Measurements from ENCODE around the gene BORCS5.

Gene BORCS5

DNA sequence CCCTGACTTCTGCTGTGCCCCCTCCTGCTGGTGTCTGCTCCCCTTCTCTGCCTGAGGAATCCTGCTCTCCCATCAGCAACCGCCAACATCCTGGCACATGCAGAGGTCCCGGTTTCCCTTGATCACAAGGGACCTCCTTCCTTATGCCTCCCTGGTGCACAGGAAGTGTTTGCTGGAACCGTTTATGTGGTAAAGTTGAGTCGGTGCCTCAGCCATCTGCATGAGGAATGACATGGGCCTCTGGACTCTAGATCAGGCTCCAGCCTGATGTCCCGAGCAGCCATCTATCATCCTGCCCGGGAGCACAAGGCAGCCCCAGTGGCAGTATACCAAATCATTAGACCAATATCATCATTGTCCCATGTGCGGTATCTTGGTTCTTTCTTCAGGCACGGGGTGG, 90.4 kb downstream of the BORCS5 start:
- Histone ChIP-seq H3K9me3 (ENCODE audit: control insufficient read depth, insufficient read depth, low read length) (no peaks in the 10 kb centered on the region), H3K4me1 (ENCODE audit: control insufficient read depth, low read length) (no peaks in the 10 kb centered on the region), H3K27ac (ENCODE audit: low read depth, low read length) (no peak overlapping the region), H3F3A (ENCODE audit: control insufficient read depth, insufficient read depth) (no peaks in the 10 kb centered on the region), H3K79me2 (ENCODE audit: control insufficient read depth, low read length) (no peaks in the 10 kb centered on the region), H3K4me2 (ENCODE audit: low read length) (no peak overlapping the region), H3K27me3 (ENCODE audit: control insufficient read depth, low read length) (no peaks in the 10 kb centered on the region), H3K9me2 (replicated peaks; ENCODE audit: control insufficient read depth, low read length) (no peaks in the 10 kb centered on the region), H3K4me3 (ENCODE audit: low read length) (no peak overlapping the region), H4K20me1 (ENCODE audit: control insufficient read depth, insufficient read depth, low read depth, low read length) (no peaks in the 10 kb centered on the region), H3K36me3 (ENCODE audit: control insufficient read depth, low read length) (no peaks in the 10 kb centered on the region)
- TF ChIP-seq, protein P1, sequence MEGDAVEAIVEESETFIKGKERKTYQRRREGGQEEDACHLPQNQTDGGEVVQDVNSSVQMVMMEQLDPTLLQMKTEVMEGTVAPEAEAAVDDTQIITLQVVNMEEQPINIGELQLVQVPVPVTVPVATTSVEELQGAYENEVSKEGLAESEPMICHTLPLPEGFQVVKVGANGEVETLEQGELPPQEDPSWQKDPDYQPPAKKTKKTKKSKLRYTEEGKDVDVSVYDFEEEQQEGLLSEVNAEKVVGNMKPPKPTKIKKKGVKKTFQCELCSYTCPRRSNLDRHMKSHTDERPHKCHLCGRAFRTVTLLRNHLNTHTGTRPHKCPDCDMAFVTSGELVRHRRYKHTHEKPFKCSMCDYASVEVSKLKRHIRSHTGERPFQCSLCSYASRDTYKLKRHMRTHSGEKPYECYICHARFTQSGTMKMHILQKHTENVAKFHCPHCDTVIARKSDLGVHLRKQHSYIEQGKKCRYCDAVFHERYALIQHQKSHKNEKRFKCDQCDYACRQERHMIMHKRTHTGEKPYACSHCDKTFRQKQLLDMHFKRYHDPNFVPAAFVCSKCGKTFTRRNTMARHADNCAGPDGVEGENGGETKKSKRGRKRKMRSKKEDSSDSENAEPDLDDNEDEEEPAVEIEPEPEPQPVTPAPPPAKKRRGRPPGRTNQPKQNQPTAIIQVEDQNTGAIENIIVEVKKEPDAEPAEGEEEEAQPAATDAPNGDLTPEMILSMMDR (IDR thresholded peaks at IDR 0.05; ENCODE audit: low read depth, low read length, poor library complexity, severe bottlenecking): no peak
- TF ChIP-seq EZH2phosphoT487 (IDR thresholded peaks at IDR 0.05; ENCODE audit: borderline replicate concordance, low read length): no peak

DNA sequence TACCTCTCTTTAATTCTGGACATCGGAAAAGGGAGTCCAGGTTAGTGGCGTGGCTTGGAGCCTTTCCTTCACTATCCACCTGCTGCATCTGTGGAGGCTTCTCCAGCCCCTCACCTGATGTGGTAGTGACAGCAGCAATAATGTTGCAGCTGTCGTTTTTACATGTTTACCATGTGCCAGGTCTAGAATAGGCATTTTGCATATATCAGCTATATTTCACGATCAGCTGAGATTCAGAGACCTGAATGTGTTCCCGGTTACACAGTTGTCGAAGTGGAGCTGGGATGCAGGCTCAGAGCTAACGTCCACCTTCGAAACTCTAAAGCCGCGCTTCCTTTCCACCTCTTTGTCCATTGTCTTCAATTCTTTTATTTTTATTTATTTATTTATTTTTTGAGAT, 91.0 kb downstream of the BORCS5 start:
- Histone ChIP-seq H4K20me1 (ENCODE audit: control insufficient read depth, insufficient read depth, low read depth, low read length) (no peaks in the 10 kb centered on the region), H3K4me1 (ENCODE audit: control insufficient read depth, low read length) (no peaks in the 10 kb centered on the region), H3K79me2 (ENCODE audit: control insufficient read depth, low read length) (no peaks in the 10 kb centered on the region), H3K9me3 (ENCODE audit: control insufficient read depth, insufficient read depth, low read length) (no peaks in the 10 kb centered on the region), H3K4me3 (ENCODE audit: low read length) (no peak overlapping the region), H3K27ac (ENCODE audit: low read depth, low read length) (no peak overlapping the region), H3K4me2 (ENCODE audit: low read length) (no peak overlapping the region), H3F3A (ENCODE audit: control insufficient read depth, insufficient read depth) (no peaks in the 10 kb centered on the region), H3K9me2 (replicated peaks; ENCODE audit: control insufficient read depth, low read length) (no peaks in the 10 kb centered on the region), H3K27me3 (ENCODE audit: control insufficient read depth, low read length) (no peaks in the 10 kb centered on the region), H3K36me3 (ENCODE audit: control insufficient read depth, low read length) (no peaks in the 10 kb centered on the region)
- TF ChIP-seq, protein P1 (IDR thresholded peaks at IDR 0.05; ENCODE audit: low read depth, low read length, poor library complexity, severe bottlenecking): no peak
- TF ChIP-seq EZH2phosphoT487 (IDR thresholded peaks at IDR 0.05; ENCODE audit: borderline replicate concordance, low read length): no peak

DNA sequence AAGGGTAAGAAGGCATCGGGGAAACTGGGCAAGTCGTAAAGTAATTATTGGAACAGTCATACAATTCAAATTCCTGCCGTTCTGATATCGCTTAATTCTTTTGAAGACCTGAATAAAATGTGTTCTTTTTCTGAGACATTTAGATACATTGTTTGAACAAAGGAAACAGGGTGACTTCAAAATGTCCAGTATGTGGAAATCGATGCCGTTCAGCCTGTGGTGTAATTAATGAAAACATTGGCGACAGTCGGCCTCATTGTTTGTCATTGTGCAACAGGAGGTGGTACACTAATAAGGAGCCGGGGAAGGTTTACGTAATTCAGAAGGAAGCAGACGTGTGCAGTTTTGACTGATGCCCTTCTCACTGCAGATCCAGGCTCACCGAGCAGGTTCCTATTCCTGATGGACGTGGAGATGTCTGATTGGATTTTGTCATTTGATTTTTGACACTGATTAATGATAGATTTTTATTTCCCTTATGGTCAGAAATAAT, 92.7 kb downstream of the BORCS5 start:
- Histone ChIP-seq H3K27me3 (ENCODE audit: control insufficient read depth, low read length) (no peaks in the 10 kb centered on the region), H3K4me2 (ENCODE audit: low read length) (no peak overlapping the region), H3K27ac (ENCODE audit: low read depth, low read length) (no peak overlapping the region)

More for the DNA sequence above, 92.7 kb downstream of the BORCS5 start:
- no peaks in the 10 kb centered on the region for H3K4me1 ChIP-seq (ENCODE audit: control insufficient read depth, low read length)
- TF ChIP-seq EZH2phosphoT487 (IDR thresholded peaks at IDR 0.05; ENCODE audit: borderline replicate concordance, low read length): no peak
- TF ChIP-seq, protein P1 (IDR thresholded peaks at IDR 0.05; ENCODE audit: low read depth, low read length, poor library complexity, severe bottlenecking): no peak
- H3K79me2 ChIP-seq (ENCODE audit: control insufficient read depth, low read length): no peaks in the 10 kb centered on the region
- H3K9me3 ChIP-seq (ENCODE audit: control insufficient read depth, insufficient read depth, low read length): no peaks in the 10 kb centered on the region
- no peaks in the 10 kb centered on the region for H3K36me3 ChIP-seq (ENCODE audit: control insufficient read depth, low read length)
- H3F3A ChIP-seq (ENCODE audit: control insufficient read depth, insufficient read depth): no peaks in the 10 kb centered on the region
- no peaks in the 10 kb centered on the region for H4K20me1 ChIP-seq (ENCODE audit: control insufficient read depth, insufficient read depth, low read depth, low read length)
- no peaks in the 10 kb centered on the region for H3K9me2 ChIP-seq (replicated peaks; ENCODE audit: control insufficient read depth, low read length)
- no peak overlapping the region for H3K4me3 ChIP-seq (ENCODE audit: low read length)
